ENCODE data around the gene FAP.

- TF ChIP-seq, protein P1, sequence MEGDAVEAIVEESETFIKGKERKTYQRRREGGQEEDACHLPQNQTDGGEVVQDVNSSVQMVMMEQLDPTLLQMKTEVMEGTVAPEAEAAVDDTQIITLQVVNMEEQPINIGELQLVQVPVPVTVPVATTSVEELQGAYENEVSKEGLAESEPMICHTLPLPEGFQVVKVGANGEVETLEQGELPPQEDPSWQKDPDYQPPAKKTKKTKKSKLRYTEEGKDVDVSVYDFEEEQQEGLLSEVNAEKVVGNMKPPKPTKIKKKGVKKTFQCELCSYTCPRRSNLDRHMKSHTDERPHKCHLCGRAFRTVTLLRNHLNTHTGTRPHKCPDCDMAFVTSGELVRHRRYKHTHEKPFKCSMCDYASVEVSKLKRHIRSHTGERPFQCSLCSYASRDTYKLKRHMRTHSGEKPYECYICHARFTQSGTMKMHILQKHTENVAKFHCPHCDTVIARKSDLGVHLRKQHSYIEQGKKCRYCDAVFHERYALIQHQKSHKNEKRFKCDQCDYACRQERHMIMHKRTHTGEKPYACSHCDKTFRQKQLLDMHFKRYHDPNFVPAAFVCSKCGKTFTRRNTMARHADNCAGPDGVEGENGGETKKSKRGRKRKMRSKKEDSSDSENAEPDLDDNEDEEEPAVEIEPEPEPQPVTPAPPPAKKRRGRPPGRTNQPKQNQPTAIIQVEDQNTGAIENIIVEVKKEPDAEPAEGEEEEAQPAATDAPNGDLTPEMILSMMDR (IDR thresholded peaks at IDR 0.05): no peak
- TF ChIP-seq ZFX (IDR thresholded peaks at IDR 0.05; ENCODE audit: borderline replicate concordance): no peak
Observed at GRCh38 chr2:162234620-162235462, 8.4 kb downstream of the FAP start.
